Measurements from ENCODE around the gene GPS2. TPM values are rescaled to one million over a fixed set of nuclear protein-coding genes. Genes with fewer than 3 reads are reported as not detected.

The GPS2 gene
- total RNA-seq, 4 donors from 2014 or later, result 66.9 to 104 (median 82.5) TPM

- H3K36me3 ChIP-seq, result peaks cover 0 to 71% of the 10 kb centered on the region in 2 donors
- ATAC-seq, result no peak
Measured at GRCh38 chr17:7325031-7325528, 9.9 kb upstream of the GPS2 start.

GRCh38 chr17:7324438-7324779, 9.2 kb upstream of the GPS2 start:
- no CpG with 5 or more reads among the region's 3 CpGs for WGBS, 2 donors (ENCODE audit: low coverage in 1 of 2)
- no peak overlapping the region for H3K27ac ChIP-seq
- no peaks in the 10 kb centered on the region for H3K27me3 ChIP-seq
- no peaks in the 10 kb centered on the region for H3K9me3 ChIP-seq
- ATAC-seq, result no peak
- H3K4me3 ChIP-seq, result no peak overlapping the region
- H3K36me3 ChIP-seq, result peaks cover 0 to 77% of the 10 kb centered on the region in 2 donors
- peaks cover 0 to 24% (median 8%) of the 10 kb centered on the region in 3 donors for H3K4me1 ChIP-seq
- TF ChIP-seq POLR2A (IDR thresholded peaks at IDR 0.05) (no peak), CTCF (IDR thresholded peaks at IDR 0.05) (no peak), POLR2AphosphoS5 (IDR thresholded peaks at IDR 0.05) (no peak), EP300 (IDR thresholded peaks at IDR 0.05) (no peak)

More at GRCh38 chr17:7325031-7325528, 9.9 kb upstream of the GPS2 start:
- H3K4me3 ChIP-seq, result no peak overlapping the region
- WGBS, 2 donors (ENCODE audit: low coverage in 1 of 2), result no CpG with 5 or more reads among the region's 19 CpGs
- no peak for TF ChIP-seq POLR2AphosphoS5 (IDR thresholded peaks at IDR 0.05)
- no peak for TF ChIP-seq EP300 (IDR thresholded peaks at IDR 0.05)
- TF ChIP-seq CTCF (IDR thresholded peaks at IDR 0.05), result no peak
- no peak for TF ChIP-seq POLR2A (IDR thresholded peaks at IDR 0.05)
- H3K27me3 ChIP-seq, result no peaks in the 10 kb centered on the region
- peaks cover 0 to 26% (median 8%) of the 10 kb centered on the region in 3 donors for H3K4me1 ChIP-seq
- H3K9me3 ChIP-seq, result no peaks in the 10 kb centered on the region
- H3K27ac ChIP-seq, result no peak overlapping the region

- H3K9me3 ChIP-seq, result no peaks in the 10 kb centered on the region
- peaks cover 0 to 82% of the 10 kb centered on the region in 2 donors for H3K36me3 ChIP-seq
- peak in 3 of 4 experiments; percentile 70 to 86 (median 86) for TF ChIP-seq CTCF (IDR thresholded peaks at IDR 0.05)
- no peak for TF ChIP-seq EP300 (IDR thresholded peaks at IDR 0.05)
- 86 to 93% methylated on average over 7 to 13 of the region's 39 CpGs for WGBS, 2 donors (ENCODE audit: low coverage in 1 of 2)
- no peak overlapping the region for H3K27ac ChIP-seq
- no peaks in the 10 kb centered on the region for H3K27me3 ChIP-seq
- peak; percentile 44 for ATAC-seq
- H3K4me1 ChIP-seq, result peaks cover 0 to 24% (median 8%) of the 10 kb centered on the region in 3 donors
- H3K4me3 ChIP-seq, result no peak overlapping the region
Measured at GRCh38 chr17:7323731-7324437, 8.7 kb upstream of the GPS2 start.

GRCh38 chr17:7322520-7323194, 7.5 kb upstream of the GPS2 start:
- no peak for ATAC-seq
- TF ChIP-seq POLR2A (IDR thresholded peaks at IDR 0.05) (no peak), POLR2AphosphoS5 (IDR thresholded peaks at IDR 0.05) (no peak), EP300 (IDR thresholded peaks at IDR 0.05) (no peak), CTCF (IDR thresholded peaks at IDR 0.05) (no peak)
- peaks cover 0 to 94% of the 10 kb centered on the region in 2 donors for H3K36me3 ChIP-seq
- H3K9me3 ChIP-seq, result no peaks in the 10 kb centered on the region
- H3K27me3 ChIP-seq, result no peaks in the 10 kb centered on the region
- peaks cover 0 to 12% (median 0%) of the 10 kb centered on the region in 3 donors for H3K4me1 ChIP-seq
- no peak overlapping the region for H3K4me3 ChIP-seq
- H3K27ac ChIP-seq, result no peak overlapping the region
- 100% methylated on average over 1 of the region's 22 CpGs; no CpG with 5 or more reads in 1 of the 2 donors for WGBS, 2 donors (ENCODE audit: low coverage in 1 of 2)
